ENCODE results near the gene ELOA. TPM values are rescaled to one million over a fixed set of nuclear protein-coding genes. Genes with fewer than 3 reads are reported as not detected.

Gene ELOA
- total and polyA plus RNA-seq, 2 of the 13 experiments (the other 11 are each of a cell fraction or from before 2014, with no cell fraction given): 14.2 to 28.5 TPM

DNA sequence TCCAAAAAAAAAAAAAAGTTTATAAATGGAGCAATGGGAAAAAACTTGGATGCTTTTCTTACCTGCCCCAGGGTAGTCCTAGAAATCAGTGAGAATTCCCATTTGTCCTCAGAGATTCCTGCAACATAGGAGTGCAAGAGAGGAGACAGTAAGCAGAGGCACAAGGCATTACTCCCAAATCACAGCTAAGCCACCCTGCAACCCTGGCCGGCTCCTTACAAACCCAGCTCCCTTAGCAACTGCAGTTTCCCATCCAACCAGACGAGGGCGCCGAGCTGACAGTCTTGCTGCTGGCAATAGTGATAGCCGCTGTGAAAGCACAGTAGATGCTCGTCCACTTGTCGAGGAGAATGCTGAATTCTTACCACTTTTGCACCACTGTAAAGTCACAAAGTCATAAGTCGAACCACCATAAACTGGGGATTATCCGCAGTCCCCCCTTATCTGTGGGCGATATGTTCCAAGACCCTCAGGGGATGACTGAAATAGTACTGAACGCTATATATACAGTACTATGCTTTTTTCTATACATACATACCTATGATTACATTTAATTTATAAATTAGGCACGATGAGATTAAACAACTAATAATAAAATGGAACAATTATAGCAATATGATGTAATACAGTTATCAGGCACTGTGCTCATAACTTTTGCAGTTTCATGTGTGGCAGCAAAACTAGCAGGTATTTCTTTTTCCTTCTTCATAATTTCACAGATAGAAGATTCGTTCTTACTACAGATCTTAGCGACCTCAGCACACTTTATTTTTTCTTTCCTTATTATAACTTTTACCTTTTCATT is 29.0 kb downstream of the ELOA start (continued):
- TF ChIP-seq, protein P1, sequence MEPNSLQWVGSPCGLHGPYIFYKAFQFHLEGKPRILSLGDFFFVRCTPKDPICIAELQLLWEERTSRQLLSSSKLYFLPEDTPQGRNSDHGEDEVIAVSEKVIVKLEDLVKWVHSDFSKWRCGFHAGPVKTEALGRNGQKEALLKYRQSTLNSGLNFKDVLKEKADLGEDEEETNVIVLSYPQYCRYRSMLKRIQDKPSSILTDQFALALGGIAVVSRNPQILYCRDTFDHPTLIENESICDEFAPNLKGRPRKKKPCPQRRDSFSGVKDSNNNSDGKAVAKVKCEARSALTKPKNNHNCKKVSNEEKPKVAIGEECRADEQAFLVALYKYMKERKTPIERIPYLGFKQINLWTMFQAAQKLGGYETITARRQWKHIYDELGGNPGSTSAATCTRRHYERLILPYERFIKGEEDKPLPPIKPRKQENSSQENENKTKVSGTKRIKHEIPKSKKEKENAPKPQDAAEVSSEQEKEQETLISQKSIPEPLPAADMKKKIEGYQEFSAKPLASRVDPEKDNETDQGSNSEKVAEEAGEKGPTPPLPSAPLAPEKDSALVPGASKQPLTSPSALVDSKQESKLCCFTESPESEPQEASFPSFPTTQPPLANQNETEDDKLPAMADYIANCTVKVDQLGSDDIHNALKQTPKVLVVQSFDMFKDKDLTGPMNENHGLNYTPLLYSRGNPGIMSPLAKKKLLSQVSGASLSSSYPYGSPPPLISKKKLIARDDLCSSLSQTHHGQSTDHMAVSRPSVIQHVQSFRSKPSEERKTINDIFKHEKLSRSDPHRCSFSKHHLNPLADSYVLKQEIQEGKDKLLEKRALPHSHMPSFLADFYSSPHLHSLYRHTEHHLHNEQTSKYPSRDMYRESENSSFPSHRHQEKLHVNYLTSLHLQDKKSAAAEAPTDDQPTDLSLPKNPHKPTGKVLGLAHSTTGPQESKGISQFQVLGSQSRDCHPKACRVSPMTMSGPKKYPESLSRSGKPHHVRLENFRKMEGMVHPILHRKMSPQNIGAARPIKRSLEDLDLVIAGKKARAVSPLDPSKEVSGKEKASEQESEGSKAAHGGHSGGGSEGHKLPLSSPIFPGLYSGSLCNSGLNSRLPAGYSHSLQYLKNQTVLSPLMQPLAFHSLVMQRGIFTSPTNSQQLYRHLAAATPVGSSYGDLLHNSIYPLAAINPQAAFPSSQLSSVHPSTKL (CRISPR knock-in tag; IDR thresholded peaks at IDR 0.05): 0 out of 2 replicates have a peak, but pooled peaks have one; percentile 30
- TF ChIP-seq RXRB (CRISPR knock-in tag; IDR thresholded peaks at IDR 0.05; ENCODE audit: borderline replicate concordance): 0 out of 2 replicates have a peak, but pooled peaks have one; percentile 11
- TF ChIP-seq, protein P2, sequence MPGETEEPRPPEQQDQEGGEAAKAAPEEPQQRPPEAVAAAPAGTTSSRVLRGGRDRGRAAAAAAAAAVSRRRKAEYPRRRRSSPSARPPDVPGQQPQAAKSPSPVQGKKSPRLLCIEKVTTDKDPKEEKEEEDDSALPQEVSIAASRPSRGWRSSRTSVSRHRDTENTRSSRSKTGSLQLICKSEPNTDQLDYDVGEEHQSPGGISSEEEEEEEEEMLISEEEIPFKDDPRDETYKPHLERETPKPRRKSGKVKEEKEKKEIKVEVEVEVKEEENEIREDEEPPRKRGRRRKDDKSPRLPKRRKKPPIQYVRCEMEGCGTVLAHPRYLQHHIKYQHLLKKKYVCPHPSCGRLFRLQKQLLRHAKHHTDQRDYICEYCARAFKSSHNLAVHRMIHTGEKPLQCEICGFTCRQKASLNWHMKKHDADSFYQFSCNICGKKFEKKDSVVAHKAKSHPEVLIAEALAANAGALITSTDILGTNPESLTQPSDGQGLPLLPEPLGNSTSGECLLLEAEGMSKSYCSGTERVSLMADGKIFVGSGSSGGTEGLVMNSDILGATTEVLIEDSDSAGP (CRISPR knock-in tag; IDR thresholded peaks at IDR 0.05; ENCODE audit: borderline replicate concordance): 0 out of 2 replicates have a peak, but pooled peaks have one; percentile 31
- TF ChIP-seq MED1 (CRISPR knock-in tag; IDR thresholded peaks at IDR 0.05): peak; percentile 32; the same call in 1 of the 2 replicates
- TF ChIP-seq, protein P3, sequence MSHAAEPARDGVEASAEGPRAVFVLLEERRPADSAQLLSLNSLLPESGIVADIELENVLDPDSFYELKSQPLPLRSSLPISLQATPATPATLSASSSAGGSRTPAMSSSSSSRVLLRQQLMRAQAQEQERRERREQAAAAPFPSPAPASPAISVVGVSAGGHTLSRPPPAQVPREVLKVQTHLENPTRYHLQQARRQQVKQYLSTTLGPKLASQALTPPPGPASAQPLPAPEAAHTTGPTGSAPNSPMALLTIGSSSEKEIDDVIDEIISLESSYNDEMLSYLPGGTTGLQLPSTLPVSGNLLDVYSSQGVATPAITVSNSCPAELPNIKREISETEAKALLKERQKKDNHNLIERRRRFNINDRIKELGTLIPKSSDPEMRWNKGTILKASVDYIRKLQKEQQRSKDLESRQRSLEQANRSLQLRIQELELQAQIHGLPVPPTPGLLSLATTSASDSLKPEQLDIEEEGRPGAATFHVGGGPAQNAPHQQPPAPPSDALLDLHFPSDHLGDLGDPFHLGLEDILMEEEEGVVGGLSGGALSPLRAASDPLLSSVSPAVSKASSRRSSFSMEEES (CRISPR knock-in tag; IDR thresholded peaks at IDR 0.05): no peak
- 0 out of 4 replicates have a peak, but pooled peaks of 1 of the 2 experiments have one; percentile 42 for TF ChIP-seq KLF16 (CRISPR knock-in tag; IDR thresholded peaks at IDR 0.05)
- TF ChIP-seq YEATS2 (CRISPR knock-in tag; IDR thresholded peaks at IDR 0.05; ENCODE audit: borderline replicate concordance): peak; percentile 53; the same call in 1 of the 2 replicates
- peak; percentile 59 for TF ChIP-seq SAP130 (CRISPR knock-in tag; IDR thresholded peaks at IDR 0.05; ENCODE audit: low read depth)
